ENCODE results near the gene TMEM131.

- TF ChIP-seq, protein P1, sequence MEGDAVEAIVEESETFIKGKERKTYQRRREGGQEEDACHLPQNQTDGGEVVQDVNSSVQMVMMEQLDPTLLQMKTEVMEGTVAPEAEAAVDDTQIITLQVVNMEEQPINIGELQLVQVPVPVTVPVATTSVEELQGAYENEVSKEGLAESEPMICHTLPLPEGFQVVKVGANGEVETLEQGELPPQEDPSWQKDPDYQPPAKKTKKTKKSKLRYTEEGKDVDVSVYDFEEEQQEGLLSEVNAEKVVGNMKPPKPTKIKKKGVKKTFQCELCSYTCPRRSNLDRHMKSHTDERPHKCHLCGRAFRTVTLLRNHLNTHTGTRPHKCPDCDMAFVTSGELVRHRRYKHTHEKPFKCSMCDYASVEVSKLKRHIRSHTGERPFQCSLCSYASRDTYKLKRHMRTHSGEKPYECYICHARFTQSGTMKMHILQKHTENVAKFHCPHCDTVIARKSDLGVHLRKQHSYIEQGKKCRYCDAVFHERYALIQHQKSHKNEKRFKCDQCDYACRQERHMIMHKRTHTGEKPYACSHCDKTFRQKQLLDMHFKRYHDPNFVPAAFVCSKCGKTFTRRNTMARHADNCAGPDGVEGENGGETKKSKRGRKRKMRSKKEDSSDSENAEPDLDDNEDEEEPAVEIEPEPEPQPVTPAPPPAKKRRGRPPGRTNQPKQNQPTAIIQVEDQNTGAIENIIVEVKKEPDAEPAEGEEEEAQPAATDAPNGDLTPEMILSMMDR (IDR thresholded peaks at IDR 0.05; ENCODE audit: low read depth, low read length) = no peak
- TF ChIP-seq POLR2A (IDR thresholded peaks at IDR 0.05; ENCODE audit: extremely low read depth, insufficient read length) = no peak
These were observed 155.6 kb downstream of the TMEM131 start for GRCh38 chr2:97840198-97840597.

All from NB4 (cell line).